ENCODE measurements around the gene GPR132. TPM values are rescaled to one million over a fixed set of nuclear protein-coding genes. Genes with fewer than 3 reads are reported as not detected.
"Not testable (repeated sequence)": the region's sequence is repeated elsewhere in the genome, so short reads cannot be mapped to it uniquely, and the experiment has no call there.

GPR132 gene
- total RNA-seq, 1 experiment from 2014 or later = not detected

DNA sequence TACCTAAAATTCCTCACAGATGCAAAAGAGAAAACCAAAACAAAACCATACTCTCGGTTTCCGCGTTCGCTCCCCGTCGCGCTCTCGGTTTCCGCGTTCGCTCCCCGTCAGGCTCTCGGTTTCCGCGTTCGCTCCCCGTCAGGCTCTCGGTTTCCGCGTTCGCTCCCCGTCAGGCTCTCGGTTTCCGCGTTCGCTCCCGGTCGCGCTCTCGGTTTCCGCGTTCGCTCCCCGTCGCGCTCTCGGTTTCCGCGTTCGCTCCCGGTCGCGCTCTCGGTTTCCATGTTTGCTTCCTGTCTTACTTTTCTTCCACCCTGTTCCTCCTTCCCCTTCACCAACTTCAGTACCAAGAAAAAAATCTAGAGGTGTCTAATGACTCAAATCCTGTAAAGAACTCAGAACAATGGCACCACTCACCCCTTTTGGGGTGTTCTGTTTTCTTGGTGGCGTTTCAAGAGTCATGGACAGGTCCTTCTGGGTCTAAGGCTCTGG is 31.8 kb downstream of the GPR132 start:
- in situ Hi-C loops (cut with HindIII; ENCODE audit: low pct_unique_long_range_greater_than_20kb, low sequenced_read_pairs); DNase-seq (ENCODE audit: low read depth, low spot score): not testable (repeated sequence)

DNA sequence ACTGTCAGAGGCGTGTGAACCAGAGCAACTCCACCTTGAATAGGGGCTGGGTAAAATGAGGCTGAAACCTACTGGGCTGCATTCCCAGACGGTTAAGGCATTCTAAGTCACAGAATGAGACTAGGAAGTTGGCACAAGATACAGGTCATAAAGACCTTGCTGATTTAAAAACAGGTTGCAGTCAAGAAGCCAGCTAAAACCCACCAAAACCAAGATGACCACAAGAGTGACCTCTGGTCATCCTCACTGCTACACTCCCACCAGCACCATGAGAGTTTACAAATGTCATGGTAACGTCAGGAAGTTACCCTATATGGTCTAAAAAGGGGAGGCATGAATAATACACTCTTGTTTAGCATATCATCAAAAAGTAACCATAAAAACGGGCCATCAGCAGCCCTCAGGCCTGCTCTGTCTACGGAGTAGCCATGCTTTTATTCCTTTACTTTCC is 32.8 kb downstream of the GPR132 start:
- in situ Hi-C loops (cut with HindIII; ENCODE audit: low pct_unique_long_range_greater_than_20kb, low sequenced_read_pairs); DNase-seq (ENCODE audit: low read depth, low spot score): not testable (repeated sequence)

DNA sequence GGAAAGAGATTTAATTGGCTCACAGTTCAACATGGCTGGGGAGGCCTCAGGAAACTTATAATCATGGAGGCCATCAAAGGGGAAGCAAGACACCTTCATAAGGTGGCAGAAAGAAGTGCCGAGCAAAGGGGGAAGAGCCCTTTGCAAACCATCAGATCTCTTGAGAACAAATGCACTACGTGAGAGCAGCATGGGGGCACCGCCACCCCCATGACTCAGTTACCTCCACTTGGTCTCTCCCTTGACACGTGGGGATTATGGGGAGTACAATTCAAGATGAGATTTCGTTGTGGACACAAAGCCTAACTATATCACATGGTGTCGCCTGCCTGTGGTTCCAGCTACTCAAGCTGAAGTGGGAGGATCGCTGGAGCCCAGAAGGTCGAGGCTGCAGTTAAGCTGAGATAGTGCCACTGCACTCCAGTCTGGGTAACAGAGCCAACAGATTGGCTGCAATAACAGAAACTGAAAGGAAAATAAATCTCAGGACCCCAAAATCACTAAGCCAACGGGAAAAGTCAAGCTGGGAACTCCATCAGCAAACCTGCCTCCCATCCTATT is 34.3 kb downstream of the GPR132 start:
- in situ Hi-C loops (cut with HindIII; ENCODE audit: low pct_unique_long_range_greater_than_20kb, low sequenced_read_pairs) = no loop called here
- no peak for DNase-seq (ENCODE audit: low read depth, low spot score)

DNA sequence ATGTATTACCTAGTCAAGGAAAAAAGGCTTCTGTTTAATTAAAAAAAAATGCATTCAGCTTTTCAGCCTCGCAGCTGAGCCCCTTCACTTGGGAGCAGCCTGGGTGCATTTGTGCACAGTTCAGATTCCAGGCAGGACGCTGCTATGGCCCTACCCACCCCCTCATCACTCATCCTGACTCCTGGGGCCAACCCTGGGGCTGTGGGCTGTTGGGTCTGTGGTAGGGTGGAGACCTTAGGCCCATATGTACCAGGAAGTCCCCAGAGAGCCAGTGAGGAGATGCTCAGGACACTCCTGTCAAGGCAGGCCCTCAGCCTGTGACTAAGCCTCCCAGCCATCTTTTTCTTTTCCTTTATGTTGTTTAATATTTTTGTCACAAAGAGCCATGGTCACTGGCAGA is 35.0 kb downstream of the GPR132 start:
- in situ Hi-C loops (cut with HindIII; ENCODE audit: low pct_unique_long_range_greater_than_20kb, low sequenced_read_pairs) = no loop called here
- DNase-seq (ENCODE audit: low read depth, low spot score) = no peak

DNA sequence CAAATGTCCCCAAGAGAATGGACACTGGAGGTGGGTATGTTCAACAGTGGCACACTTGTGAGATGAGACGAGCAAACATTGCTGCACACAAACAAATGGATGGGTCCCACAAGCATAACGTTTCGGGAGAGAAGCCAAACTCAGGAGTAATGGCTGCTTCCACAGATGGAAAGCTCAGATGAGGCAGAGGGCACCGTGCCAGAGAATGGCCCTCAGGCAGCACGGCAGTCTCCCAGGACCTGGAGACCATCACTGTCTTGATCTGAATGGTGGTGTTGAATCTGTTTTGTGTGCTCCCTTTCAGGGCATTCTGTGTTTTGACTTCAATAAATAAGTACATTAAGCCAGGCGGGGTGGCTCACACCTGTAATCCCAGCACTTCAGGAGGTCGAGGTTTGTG is 35.8 kb downstream of the GPR132 start:
- DNase-seq (ENCODE audit: low read depth, low spot score) = no peak
- in situ Hi-C loops (cut with HindIII; ENCODE audit: low pct_unique_long_range_greater_than_20kb, low sequenced_read_pairs) = no loop called here

DNA sequence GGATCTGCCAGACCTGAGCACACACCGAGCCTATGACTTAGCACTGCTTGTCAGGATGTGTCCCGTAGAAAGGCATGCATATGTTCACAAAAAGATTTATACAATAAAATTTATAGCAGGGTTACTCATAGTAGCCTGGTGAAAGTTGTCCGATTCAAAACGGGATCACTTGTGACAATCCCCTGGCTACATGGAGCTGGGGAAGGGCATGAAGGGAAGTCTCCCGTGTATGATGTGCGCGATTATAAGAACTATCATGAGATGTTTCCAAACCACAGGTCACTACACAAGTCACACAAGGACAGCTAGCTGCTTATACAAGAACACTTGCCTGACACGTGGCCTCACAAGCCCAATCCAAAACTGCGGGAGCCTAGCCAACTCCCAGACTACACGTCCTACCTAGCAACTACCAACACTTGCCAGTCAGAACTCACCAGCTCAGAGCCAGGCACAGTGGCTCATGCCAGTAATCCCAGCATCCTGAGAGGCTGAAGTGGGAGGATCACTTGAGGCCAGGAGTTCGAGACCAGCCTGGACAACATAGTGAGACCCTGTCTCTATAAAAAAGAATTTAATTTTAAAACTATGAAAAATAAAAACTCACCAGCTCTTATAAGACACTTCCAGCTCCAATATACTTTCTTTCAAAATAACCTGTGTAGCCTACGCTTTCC is 36.8 kb downstream of the GPR132 start:
- peak; percentile 98 for DNase-seq (ENCODE audit: low read depth, low spot score)
- in situ Hi-C loops (cut with HindIII; ENCODE audit: low pct_unique_long_range_greater_than_20kb, low sequenced_read_pairs) = no loop called here

DNA sequence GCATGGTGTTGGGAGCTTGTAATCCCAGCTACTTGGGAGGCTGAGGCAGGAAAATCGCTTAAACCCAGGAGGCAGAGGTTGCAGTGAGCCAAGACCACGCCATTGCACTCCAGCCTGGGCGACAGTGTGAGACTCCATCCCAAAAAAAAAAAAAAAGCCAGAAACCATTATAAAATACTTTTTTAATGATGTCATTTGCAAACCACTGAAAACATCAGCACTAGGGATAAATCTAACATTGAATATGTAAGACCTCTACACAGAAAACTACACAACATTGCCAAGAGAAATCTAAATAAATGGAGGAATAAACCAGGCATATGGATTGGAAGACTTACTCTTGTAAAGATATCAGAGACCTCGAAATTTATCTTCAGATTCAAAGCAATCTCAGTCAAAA is 37.5 kb downstream of the GPR132 start:
- DNase-seq (ENCODE audit: low read depth, low spot score); in situ Hi-C loops (cut with HindIII; ENCODE audit: low pct_unique_long_range_greater_than_20kb, low sequenced_read_pairs): not testable (repeated sequence)

DNA sequence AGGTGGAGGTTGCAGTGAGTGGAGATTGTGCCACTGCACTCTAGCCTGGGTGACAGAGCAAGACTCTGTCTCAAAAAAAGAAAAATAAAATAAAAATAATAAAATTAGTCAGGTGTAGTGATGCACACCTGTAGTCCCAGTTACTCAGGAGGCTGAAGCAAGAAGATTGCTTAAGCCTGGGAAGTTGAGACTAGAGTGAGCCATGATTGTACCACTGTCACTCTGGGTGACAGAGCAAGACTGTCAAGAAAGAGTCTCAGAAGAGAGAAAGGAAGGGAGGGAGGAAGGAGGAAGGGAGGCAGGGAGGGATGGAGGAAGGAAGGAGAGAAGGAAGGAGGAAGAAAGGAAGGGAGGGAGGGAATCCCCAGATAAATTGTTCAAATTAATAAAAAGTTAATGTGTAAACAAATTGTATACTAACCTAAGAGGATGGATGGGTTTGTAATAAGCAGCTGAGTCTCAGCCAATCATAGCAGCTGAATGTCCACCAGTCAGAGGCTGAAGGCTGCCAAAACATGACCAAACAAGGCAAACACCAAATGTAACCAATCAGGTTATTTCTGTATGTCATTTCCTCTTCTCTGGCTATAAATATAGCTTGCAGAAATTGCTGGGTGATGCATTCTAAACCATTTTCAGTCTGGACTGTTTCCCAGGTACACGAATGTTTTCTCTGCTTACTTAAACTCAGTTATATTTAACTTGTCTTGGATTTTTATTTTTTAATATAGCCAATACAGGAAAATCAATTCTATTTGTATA is 38.2 kb downstream of the GPR132 start:
- in situ Hi-C loops (cut with HindIII; ENCODE audit: low pct_unique_long_range_greater_than_20kb, low sequenced_read_pairs) = no loop called here
- peak; percentile 57 for DNase-seq (ENCODE audit: low read depth, low spot score)

DNA sequence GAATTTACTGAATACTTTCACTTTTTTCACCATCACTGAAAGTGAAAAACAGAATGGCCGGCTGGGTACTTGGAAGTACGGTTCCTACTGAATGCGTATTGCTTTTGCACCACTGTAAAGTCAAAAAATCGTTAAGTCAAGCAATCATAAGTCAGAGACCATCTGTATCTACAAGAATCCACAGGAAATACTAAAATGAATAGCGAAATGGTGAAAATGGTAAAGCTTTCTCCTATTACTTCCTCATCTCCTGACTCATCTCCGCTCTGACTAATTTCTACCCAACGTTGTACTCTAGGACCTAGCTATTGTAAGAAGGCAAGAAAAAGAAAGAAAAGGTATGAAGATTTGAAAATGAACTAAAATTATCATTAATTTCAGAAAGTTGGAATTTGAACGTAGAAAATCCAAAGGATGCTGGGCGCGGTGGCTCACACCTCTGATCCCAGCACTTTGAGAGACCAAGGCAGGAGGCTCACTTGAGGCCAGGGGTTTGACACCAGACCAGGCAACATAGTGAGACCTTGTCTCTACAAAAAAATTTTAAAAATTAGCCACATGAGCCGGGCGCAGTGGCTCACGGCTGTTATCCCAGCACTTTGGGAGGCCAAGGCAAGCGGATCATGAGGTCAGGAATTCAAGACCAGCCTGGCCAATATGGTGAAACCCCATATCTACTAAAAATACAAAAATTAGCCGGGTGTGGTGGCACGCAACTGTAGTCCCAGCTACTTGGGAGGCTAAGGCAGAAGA is 39.0 kb downstream of the GPR132 start:
- DNase-seq (ENCODE audit: low read depth, low spot score) = no peak
- in situ Hi-C loops (cut with HindIII; ENCODE audit: low pct_unique_long_range_greater_than_20kb, low sequenced_read_pairs) = no loop called here

DNA sequence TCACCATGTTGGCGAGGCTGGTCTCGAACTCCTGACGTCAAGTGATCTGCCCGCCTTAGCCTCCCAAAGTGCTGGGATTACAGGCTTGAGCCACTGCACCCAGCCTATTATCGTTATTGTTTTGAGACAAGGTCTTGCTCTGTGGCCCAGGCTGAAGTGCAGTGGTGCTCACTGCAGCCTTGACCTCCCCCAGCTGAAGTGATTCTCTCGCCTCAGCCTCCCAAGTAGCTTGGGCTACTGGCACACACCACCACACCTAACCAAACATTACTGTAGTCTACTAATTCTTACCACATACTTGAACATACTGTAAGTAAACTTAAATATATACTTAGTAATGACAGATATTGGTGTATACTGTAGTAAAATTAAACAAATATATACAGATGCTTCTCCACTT is 39.8 kb downstream of the GPR132 start:
- no peak for DNase-seq (ENCODE audit: low read depth, low spot score)
- in situ Hi-C loops (cut with HindIII; ENCODE audit: low pct_unique_long_range_greater_than_20kb, low sequenced_read_pairs) = no loop called here

DNA sequence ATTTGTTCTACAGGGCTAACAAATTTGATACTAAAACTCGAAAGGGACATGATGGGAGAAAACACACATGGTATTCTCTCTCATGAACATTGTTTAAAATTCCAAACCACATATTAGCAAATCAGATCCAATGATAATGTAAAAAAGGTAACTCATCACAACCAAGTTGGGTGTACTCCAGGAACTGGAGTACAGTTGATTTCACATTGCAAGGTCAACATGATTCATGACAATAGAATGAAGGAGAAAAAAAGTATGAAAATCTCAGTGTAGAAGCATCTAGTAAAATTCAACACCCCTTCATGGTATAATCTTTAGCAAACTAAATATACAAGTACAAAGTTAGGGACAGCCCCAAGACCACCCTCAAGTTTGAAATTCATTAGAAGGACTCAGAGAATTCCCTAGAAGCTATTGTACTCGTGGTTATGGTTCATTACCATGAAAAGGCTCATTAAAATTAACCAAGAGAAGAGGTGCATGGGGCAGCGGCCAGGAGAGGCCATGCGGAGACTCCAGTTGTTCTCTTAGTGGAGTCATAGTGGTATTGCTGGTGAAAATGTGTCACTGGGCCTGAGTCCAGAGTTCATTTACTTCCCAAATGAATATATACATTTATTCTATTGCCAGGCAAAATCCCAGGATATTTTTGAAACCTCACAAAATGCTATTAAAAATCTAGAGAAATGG is 41.3 kb downstream of the GPR132 start:
- in situ Hi-C loops (cut with HindIII; ENCODE audit: low pct_unique_long_range_greater_than_20kb, low sequenced_read_pairs) = no loop called here
- peak; percentile 48 for DNase-seq (ENCODE audit: low read depth, low spot score)

DNA sequence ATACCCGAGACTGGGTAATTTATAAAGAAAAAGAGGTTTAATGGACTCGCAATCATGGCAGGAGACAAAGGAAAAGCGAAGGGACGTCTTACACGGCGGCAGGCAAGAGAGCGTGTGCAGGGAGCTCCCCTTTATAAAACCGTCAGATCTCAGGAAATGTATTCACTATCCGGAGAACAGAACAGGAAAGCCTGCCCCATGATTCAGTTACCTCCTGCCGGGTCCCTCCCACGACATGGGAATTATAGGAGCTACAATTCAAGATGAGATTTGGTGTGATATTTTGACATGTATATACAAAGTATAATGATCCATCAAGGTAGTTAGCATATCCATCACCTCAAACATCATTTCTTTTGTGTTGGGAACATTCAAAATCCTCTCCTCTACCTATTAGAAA is 42.1 kb downstream of the GPR132 start:
- DNase-seq (ENCODE audit: low read depth, low spot score) = peak; percentile 79
- in situ Hi-C loops (cut with HindIII; ENCODE audit: low pct_unique_long_range_greater_than_20kb, low sequenced_read_pairs) = no loop called here

DNA sequence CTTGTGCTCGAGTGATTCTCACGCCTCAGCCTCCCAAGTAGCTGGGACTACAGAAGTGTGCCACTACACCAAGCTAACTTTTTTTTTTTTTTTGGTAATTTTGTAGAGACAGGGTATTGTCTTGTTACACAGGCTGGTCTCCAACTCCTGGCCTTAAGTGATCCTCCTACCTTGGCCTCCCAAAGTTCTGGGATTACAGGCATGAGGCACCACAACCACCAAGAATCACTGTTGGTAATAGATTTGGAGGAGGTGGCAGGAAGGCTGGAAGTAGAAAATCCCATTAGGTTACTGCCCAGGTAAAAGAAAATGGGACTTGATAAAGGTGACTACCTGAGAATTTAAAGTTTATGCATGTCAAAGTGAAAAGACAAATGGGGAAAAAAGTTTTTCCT is 43.0 kb downstream of the GPR132 start:
- in situ Hi-C loops (cut with HindIII; ENCODE audit: low pct_unique_long_range_greater_than_20kb, low sequenced_read_pairs) = no loop called here
- DNase-seq (ENCODE audit: low read depth, low spot score) = peak; percentile 39

DNA sequence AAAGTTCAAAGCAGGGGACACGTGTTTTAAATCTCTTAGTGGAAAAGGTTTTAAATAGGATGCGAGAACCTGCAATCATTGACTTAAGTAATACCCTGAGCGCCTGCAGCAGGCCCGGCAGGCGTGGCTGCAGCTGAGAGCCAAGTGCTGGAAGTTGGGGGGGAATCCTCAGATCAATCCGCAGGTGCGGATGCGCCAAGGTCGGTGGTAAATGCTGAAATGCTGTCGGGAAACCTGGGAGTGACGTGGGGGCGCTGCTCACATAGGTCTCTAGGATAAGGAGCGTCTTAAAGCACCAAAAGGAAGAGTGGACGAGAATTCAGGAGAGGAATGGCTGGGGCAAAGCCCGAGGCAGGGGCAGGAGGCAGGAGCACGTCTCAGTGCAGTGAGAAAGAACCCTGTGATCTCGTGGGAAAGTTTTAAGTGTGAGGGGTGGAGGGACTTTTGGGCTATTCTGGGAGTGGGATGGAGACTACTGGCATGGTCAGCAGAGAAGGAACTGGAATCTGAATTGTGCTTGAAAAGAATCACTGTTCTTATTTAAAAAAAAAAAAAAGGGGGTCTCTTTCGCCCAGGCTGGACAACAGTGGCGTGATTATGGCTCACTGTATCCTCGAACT is 43.5 kb downstream of the GPR132 start:
- peak; percentile 43 for DNase-seq (ENCODE audit: low read depth, low spot score)
- in situ Hi-C loops (cut with HindIII; ENCODE audit: low pct_unique_long_range_greater_than_20kb, low sequenced_read_pairs) = no loop called here

DNA sequence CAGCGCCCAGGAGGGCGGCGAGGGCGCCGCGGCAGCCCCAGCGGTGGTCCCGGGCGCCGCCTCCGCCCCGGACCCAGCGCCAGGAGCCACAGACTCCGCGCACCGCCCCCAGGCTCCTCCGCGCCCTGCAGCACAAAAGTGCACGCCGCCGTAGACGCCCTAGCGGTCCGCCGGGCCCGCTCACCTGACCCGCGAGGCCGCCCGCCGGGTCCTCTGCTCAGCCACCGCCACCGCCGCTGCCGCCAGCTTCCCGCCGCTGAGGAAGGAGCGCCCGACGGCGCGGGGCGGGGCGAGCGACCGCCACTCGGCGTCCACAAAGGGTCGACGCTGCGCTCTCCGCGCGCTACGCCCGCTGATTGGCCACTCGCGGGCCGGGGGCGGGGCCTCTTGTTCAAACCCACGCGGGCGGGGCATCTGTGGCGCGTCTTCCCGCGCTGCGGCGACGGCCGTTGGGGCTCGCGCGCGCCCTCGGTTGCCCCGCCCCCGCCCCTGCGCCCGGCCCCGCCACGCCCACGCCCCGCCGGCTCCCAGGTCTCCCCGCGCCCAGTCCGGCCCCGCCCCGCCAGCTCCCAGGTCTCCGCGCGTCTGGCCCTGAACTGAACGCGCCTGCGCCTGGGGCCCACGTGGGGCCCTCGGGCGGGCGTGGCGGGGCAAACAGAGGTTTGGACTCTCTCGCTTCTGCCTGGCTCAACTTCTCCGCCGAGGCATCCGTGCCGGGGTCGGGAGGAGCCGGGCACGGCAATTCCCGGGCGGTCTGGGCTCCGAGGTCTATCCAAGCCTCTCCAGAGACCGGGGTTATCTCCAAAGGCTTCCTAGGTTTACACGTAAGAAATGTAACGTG is 44.2 kb downstream of the GPR132 start, which contains the start of gene CDCA4:
Gene CDCA4, minus strand, starts transcription at position 269 of the 841 bp plus-strand sequence. CDS start 9,154 bp downstream, outside the sequence.
- in situ Hi-C loops (cut with HindIII; ENCODE audit: low pct_unique_long_range_greater_than_20kb, low sequenced_read_pairs) = no loop called here

More for the DNA sequence above, 44.2 kb downstream of the GPR132 start, which contains the start of gene CDCA4:
- peak; percentile 96 for DNase-seq (ENCODE audit: low read depth, low spot score)
